GM12892 (cell line): ENCODE measurements around the gene ATP8A1.
"Not testable (repeated sequence)": the region's sequence is repeated elsewhere in the genome, so short reads cannot be mapped to it uniquely, and the experiment has no call there.

Source experiments
- POLR2A ChIP-seq: IDR thresholded peaks from 2 replicates; pipeline ENCODE4 v1.6.1; 2011; ENCODE audit warnings: low read depth, low read length, control low read depth
- POLR2AphosphoS5 ChIP-seq: IDR thresholded peaks from 2 replicates; pipeline ENCODE4 v1.6.1; 2011; ENCODE audit warnings: low read depth, low read length, control low read depth

DNA sequence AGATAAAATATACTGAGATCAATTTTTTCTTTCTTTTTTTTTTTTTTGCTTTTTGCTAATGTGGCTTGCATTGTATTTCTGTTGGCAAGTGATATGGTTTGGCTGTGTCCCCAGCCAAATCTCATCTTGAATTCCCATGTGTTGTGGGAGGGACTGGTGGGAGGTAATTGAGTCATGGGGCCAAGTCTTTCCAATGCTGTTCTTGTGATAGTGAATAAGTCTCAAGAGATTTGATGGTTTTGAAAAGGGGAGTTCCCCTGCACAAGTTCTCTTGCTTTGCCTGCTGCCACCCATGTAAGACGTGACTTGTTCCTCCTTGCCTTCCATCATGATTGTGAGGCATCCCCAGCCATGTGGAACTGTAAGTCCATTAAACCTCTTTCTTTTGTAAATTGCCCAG lies 195.7 kb downstream of the ATP8A1 start:
- TF ChIP-seq POLR2A, POLR2AphosphoS5: not testable (repeated sequence)
